BE2C (cell line): ENCODE results near the gene NIPAL3.
"Not testable (repeated sequence)": the region's sequence is repeated elsewhere in the genome, so short reads cannot be mapped to it uniquely, and the experiment has no call there.

Experiments used
- DNase-seq: peaks from one replicate; pipeline ENCODE4 v3.0.0-alpha.2; 2020
- H3K27me3 ChIP-seq: fragments of 250-450 bp; sonication (Bioruptor Pico); 2 replicates; pipeline ENCODE4 v1.5.1; 2020; ENCODE audit warnings: mild to moderate bottlenecking
- H3K36me3 ChIP-seq: fragments of 250-450 bp; sonication (Bioruptor Pico); 2 replicates; pipeline ENCODE4 v1.5.1; 2020; ENCODE audit warnings: mild to moderate bottlenecking
- H3K4me1 ChIP-seq: fragments of 250-450 bp; sonication (Bioruptor Pico); 2 replicates; pipeline ENCODE4 v1.5.1; 2020
- H3K4me3 ChIP-seq: 2 replicates; pipeline ENCODE4 v1.5.1; 2011; ENCODE audit warnings: low read depth, low read length
- H3K9me3 ChIP-seq: fragments of 250-450 bp; sonication (Bioruptor Pico); 2 replicates; pipeline ENCODE4 v1.5.1; 2020
- TF ChIP-seq, protein P1 (sequence below): IDR thresholded peaks from 2 replicates; pipeline ENCODE4 v1.5.1; 2012; ENCODE audit warnings: mild to moderate bottlenecking, low read depth, low read length

Gene NIPAL3

GRCh38 chr1:24513706-24514105 lies 98.1 kb downstream of the NIPAL3 start:
- H3K4me1 ChIP-seq: no peaks in the 10 kb centered on the region
- peaks cover 12% of the 10 kb centered on the region for H3K27me3 ChIP-seq
- H3K9me3 ChIP-seq: no peaks in the 10 kb centered on the region
- no peak for DNase-seq
- TF ChIP-seq, protein P1, sequence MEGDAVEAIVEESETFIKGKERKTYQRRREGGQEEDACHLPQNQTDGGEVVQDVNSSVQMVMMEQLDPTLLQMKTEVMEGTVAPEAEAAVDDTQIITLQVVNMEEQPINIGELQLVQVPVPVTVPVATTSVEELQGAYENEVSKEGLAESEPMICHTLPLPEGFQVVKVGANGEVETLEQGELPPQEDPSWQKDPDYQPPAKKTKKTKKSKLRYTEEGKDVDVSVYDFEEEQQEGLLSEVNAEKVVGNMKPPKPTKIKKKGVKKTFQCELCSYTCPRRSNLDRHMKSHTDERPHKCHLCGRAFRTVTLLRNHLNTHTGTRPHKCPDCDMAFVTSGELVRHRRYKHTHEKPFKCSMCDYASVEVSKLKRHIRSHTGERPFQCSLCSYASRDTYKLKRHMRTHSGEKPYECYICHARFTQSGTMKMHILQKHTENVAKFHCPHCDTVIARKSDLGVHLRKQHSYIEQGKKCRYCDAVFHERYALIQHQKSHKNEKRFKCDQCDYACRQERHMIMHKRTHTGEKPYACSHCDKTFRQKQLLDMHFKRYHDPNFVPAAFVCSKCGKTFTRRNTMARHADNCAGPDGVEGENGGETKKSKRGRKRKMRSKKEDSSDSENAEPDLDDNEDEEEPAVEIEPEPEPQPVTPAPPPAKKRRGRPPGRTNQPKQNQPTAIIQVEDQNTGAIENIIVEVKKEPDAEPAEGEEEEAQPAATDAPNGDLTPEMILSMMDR: no peak
- H3K4me3 ChIP-seq: no peak overlapping the region
- H3K36me3 ChIP-seq: no peaks in the 10 kb centered on the region

DNA sequence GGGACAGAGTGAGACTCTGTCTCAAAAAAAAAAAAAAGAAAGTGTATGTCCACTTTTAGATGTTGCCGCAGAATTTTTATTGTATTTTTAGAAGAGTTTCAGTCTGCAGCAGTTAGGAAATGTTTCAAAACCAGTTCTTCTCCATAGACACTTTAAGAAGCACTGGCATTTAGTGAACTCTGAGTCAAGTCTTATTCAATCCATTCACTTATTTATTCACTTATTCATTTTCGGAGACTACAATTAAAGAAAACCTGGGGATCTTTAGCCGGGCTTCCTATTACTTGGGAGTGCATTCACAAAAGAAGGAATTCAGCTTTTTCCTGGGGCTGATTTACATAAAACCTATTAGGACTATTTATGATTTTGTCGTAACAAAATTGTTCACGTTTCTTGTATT lies 99.3 kb downstream of the NIPAL3 start:
- TF ChIP-seq, protein P1: no peak
- Histone ChIP-seq H3K4me1 (no peaks in the 10 kb centered on the region), H3K9me3 (no peaks in the 10 kb centered on the region), H3K36me3 (no peaks in the 10 kb centered on the region), H3K27me3 (peaks cover 12% of the 10 kb centered on the region), H3K4me3 (no peak overlapping the region)
- DNase-seq: no peak

DNA sequence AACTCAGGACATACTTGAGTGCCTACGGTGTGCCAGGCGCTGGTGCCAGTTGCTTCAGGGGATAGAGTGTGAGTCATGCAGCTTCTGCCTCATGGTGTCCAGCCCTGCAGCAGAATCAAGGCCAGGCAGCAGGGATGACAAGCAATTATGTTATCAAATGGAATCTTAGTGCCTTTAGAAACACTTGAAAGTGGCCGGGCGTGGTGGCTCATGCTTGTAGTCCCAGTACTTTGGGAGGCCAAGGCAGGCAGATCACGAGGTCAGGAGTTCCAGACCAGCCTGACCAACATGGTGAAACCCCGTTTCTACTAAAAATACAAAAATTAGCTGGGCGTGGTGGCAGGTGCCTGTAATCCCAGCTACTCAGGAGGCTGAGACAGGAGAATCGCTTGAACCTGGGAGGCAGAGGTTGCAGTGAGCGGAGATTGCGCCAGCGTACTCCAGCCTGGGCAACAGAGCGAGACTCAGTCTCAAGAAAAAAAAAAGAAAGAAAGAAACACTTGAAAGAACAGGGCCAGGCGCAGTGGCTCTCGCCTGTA lies 100.1 kb downstream of the NIPAL3 start:
- not testable (repeated sequence) for H3K4me1 ChIP-seq, H3K4me3 ChIP-seq, H3K9me3 ChIP-seq, H3K36me3 ChIP-seq
- H3K27me3 ChIP-seq: peaks cover 12% of the 10 kb centered on the region
- DNase-seq: peak; percentile 10

DNA sequence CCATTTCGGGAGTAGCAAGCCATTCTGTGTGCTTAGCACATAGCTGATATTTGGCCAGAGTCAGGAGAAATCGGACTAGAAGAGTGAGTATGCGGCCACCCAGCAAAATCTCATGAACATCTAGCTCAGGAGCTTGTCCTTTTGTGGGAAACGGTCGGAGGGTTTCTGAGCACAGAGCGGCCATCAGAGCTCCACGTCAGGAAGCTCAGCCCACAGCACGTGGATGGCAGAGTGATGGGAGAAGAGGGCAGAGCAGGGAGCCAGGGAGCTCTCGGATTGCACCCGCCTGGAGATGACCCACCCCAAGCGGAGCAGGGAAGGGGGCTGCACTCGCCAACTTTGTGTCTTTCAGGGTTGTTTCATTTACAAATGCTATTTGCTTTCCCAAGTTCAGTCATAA lies 100.9 kb downstream of the NIPAL3 start:
- Histone ChIP-seq H3K36me3 (no peaks in the 10 kb centered on the region), H3K4me3 (no peak overlapping the region), H3K27me3 (peaks cover 9% of the 10 kb centered on the region), H3K4me1 (no peaks in the 10 kb centered on the region), H3K9me3 (no peaks in the 10 kb centered on the region)
- DNase-seq: no peak
- TF ChIP-seq, protein P1: no peak

- DNase-seq: no peak
- Histone ChIP-seq H3K4me1 (no peaks in the 10 kb centered on the region), H3K4me3 (no peak overlapping the region), H3K36me3 (no peaks in the 10 kb centered on the region), H3K9me3 (no peaks in the 10 kb centered on the region), H3K27me3 (peaks cover 9% of the 10 kb centered on the region)
- TF ChIP-seq, protein P1: no peak
Measured at GRCh38 chr1:24517898-24518297, 102.3 kb downstream of the NIPAL3 start.

DNA sequence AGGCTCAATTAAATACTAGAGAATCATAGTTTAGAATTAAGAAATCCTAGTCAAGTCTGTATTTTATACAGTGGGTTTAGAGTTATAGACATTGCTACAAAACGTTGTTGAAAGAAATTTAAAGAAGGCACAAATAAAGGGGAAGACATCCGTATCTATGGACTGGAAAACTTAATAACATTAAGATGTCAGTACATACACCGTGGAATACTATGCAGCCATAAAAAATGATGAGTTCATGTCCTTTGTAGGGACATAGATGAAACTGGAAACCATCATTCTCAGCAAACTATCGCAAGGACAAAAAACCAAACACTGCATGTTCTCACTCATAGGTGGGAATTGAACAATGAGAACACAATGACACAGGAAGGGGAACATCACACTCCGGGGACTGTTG lies 104.7 kb downstream of the NIPAL3 start:
- not testable (repeated sequence) for H3K27me3 ChIP-seq, H3K36me3 ChIP-seq, H3K4me3 ChIP-seq, DNase-seq, H3K4me1 ChIP-seq, H3K9me3 ChIP-seq
